HG02943 (cell line): ENCODE data around the gene ZNF574.
"Not testable (repeated sequence)": the region's sequence is repeated elsewhere in the genome, so short reads cannot be mapped to it uniquely, and the experiment has no call there.

Experiments
- ATAC-seq: cut with Tn5 transposase; IDR thresholded peaks from one replicate; pipeline ENCODE4 v1.9.1; 2021; ENCODE audit warnings: mild to moderate bottlenecking, low read depth, moderate library complexity; ENCODE audit not compliant: unreplicated experiment

ZNF574 gene

GRCh38 chr19:42095814-42096230 lies 19.9 kb downstream of the ZNF574 start:
- no peak for ATAC-seq

- no peak for ATAC-seq
Measured at GRCh38 chr19:42096255-42096837, 20.4 kb downstream of the ZNF574 start.

GRCh38 chr19:42097461-42097860 lies 21.5 kb downstream of the ZNF574 start:
- no peak for ATAC-seq

- ATAC-seq = no peak
Measured at GRCh38 chr19:42098781-42099180, 22.8 kb downstream of the ZNF574 start.

- ATAC-seq = no peak
Measured at GRCh38 chr19:42099336-42099925, 23.5 kb downstream of the ZNF574 start.

- ATAC-seq = not testable (repeated sequence)
Measured at GRCh38 chr19:42100241-42100640, 24.3 kb downstream of the ZNF574 start.

GRCh38 chr19:42102877-42103276 lies 26.9 kb downstream of the ZNF574 start:
- no peak for ATAC-seq

- ATAC-seq = no peak
Measured at GRCh38 chr19:42105368-42105767, 29.4 kb downstream of the ZNF574 start.

- no peak for ATAC-seq
Measured at GRCh38 chr19:42108527-42109389, 32.8 kb downstream of the ZNF574 start.

- no peak for ATAC-seq
Measured at GRCh38 chr19:42109896-42110295, 33.9 kb downstream of the ZNF574 start.

GRCh38 chr19:42110658-42111057 lies 34.7 kb downstream of the ZNF574 start:
- ATAC-seq = no peak

GRCh38 chr19:42111384-42111783 lies 35.4 kb downstream of the ZNF574 start:
- no peak for ATAC-seq

GRCh38 chr19:42111811-42112210 lies 35.8 kb downstream of the ZNF574 start:
- no peak for ATAC-seq

- peak; percentile 49 for ATAC-seq
Measured at GRCh38 chr19:42113641-42114348, 37.8 kb downstream of the ZNF574 start.

- ATAC-seq = peak; percentile 60
Measured at GRCh38 chr19:42114412-42114811, 38.4 kb downstream of the ZNF574 start.

GRCh38 chr19:42115219-42115618 lies 39.3 kb downstream of the ZNF574 start:
- no peak for ATAC-seq

- no peak for ATAC-seq
Measured at GRCh38 chr19:42115705-42116104, 39.7 kb downstream of the ZNF574 start.

GRCh38 chr19:42116308-42117075 lies 40.5 kb downstream of the ZNF574 start:
- ATAC-seq = no peak

GRCh38 chr19:42117076-42117475 lies 41.1 kb downstream of the ZNF574 start:
- ATAC-seq = no peak

GRCh38 chr19:42120276-42120980 lies 44.5 kb downstream of the ZNF574 start:
- ATAC-seq = no peak
